Caco-2 (cell line): ENCODE measurements around the gene NKD1. TPM values are rescaled to one million over a fixed set of nuclear protein-coding genes. Genes with fewer than 3 reads are reported as not detected.

Experiments used
- BruUV-seq: library from RNA; stranded (reverse); fragments of 400-500 nt; replicated peaks from 2 replicates; lab custom pipeline; 2021; lab: Mats Ljungman, UMichigan
- CTCF ChIA-PET: fragments of 300-600 bp; sonication (Branson Sonifier 250); formaldehyde crosslinking; loops from one replicate; lab custom pipeline; 2022; ENCODE audit warnings: antibody characterized with exemption; lab: Charles Lee
- POLR2A ChIA-PET: fragments of 300-600 bp; sonication (Branson Sonifier 250); formaldehyde crosslinking; loops from one replicate; lab custom pipeline; 2022; ENCODE audit warnings: antibody characterized with exemption; lab: Charles Lee
- DNase-seq, 2 experiments: peaks; one replicate each; pipeline versions ENCODE4 v3.0.0 to v3.0.0-alpha.2; 2020 to 2022
- H3K27me3 ChIP-seq: replicated peaks from 2 replicates; pipeline ENCODE4 v1.6.0; 2011; ENCODE audit warnings: low read length; ENCODE audit not compliant: control insufficient read depth, insufficient read depth
- H3K36me3 ChIP-seq: 2 replicates; pipeline ENCODE4 v1.5.1; 2011; ENCODE audit warnings: low read length; ENCODE audit not compliant: control insufficient read depth, insufficient read depth
- H3K4me1 ChIP-seq: fragments of 250-450 bp; sonication (Bioruptor Pico); 2 replicates; pipeline ENCODE4 v1.5.1; 2020; ENCODE audit warnings: mild to moderate bottlenecking
- H3K4me3 ChIP-seq: 2 replicates; pipeline ENCODE4 v1.5.1; 2011; ENCODE audit warnings: low read depth, mild to moderate bottlenecking, control low read depth, low read length
- H3K9me3 ChIP-seq: fragments of 250-450 bp; sonication (Bioruptor Pico); 2 replicates; pipeline ENCODE4 v1.5.1; 2020; ENCODE audit warnings: mild to moderate bottlenecking, moderate library complexity
- H3K27ac Mint-ChIP-seq: one replicate; pipeline ENCODE4 v1.8.0; 2022; ENCODE audit warnings: mixed read lengths; ENCODE audit not compliant: unreplicated experiment
- H3K27me3 Mint-ChIP-seq: one replicate; pipeline ENCODE4 v1.8.0; 2022; ENCODE audit warnings: mixed read lengths; ENCODE audit not compliant: insufficient read depth, unreplicated experiment
- H3K36me3 Mint-ChIP-seq: one replicate; pipeline ENCODE4 v1.8.0; 2022; ENCODE audit warnings: mild to moderate bottlenecking, mixed read lengths; ENCODE audit not compliant: insufficient read depth, unreplicated experiment
- H3K4me1 Mint-ChIP-seq: one replicate; pipeline ENCODE4 v1.8.0; 2022; ENCODE audit warnings: low read depth, mixed read lengths; ENCODE audit not compliant: unreplicated experiment
- H3K4me3 Mint-ChIP-seq: one replicate; pipeline ENCODE4 v1.8.0; 2022; ENCODE audit warnings: mild to moderate bottlenecking, moderate library complexity, mixed read lengths; ENCODE audit not compliant: unreplicated experiment
- H3K9me3 Mint-ChIP-seq: one replicate; pipeline ENCODE4 v1.8.0; 2022; ENCODE audit warnings: mixed read lengths; ENCODE audit not compliant: unreplicated experiment
- intact Hi-C: fragments of 100-400 bp; cut with micrococcal nuclease; formaldehyde crosslinking; loops from one replicate; pipeline ENCODE4 v1.10.0; 2022; ENCODE audit not compliant: unreplicated experiment
- total RNA-seq: library from RNA; stranded (reverse); gene quantifications from 2 replicates; pipeline ENCODE4 v1.2.3, GENCODE V29; 2022
- TF ChIP-seq, protein P1 (sequence below), 2 experiments: fragments of 200-600 bp in 1 of 2; IDR thresholded peaks; 1 replicate in 1 of 2; 2 replicates in 1 of 2; pipeline versions ENCODE4 v1.5.1 to v1.8.0; 2011 to 2022; ENCODE audit warnings: antibody characterized with exemption in 1 of 2, control low read depth in 1 of 2, inconsistent platforms in 1 of 2, low read depth in 1 of 2, low read length in 1 of 2, mild to moderate bottlenecking in 1 of 2, moderate library complexity in 1 of 2; ENCODE audit not compliant: insufficient read depth in 1 of 2, severe bottlenecking in 1 of 2, unreplicated experiment in 1 of 2

NKD1 gene
- total RNA-seq, 1 experiment from 2014 or later: 54.9 TPM

DNA sequence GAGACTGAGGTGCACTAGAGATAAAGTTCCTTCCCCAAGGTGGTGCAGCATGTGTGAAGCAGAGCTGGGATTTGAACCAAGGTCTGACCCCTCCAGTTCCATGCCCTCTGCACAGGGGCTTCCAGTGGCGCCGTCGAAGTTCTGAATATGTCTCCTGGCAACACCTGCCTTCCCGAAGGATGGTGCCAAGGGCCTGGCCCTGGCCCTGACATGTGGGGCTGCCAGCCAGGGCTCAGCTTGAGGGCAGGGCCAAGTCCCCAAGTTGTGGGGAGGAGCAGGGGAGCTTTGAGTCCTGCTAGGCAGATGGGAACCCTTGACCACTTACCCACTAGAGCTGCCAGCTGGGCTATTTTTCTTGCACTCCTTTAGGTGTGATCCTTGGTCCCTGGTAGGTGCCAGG lies 56.4 kb downstream of the NKD1 start:
- TF ChIP-seq, protein P1, sequence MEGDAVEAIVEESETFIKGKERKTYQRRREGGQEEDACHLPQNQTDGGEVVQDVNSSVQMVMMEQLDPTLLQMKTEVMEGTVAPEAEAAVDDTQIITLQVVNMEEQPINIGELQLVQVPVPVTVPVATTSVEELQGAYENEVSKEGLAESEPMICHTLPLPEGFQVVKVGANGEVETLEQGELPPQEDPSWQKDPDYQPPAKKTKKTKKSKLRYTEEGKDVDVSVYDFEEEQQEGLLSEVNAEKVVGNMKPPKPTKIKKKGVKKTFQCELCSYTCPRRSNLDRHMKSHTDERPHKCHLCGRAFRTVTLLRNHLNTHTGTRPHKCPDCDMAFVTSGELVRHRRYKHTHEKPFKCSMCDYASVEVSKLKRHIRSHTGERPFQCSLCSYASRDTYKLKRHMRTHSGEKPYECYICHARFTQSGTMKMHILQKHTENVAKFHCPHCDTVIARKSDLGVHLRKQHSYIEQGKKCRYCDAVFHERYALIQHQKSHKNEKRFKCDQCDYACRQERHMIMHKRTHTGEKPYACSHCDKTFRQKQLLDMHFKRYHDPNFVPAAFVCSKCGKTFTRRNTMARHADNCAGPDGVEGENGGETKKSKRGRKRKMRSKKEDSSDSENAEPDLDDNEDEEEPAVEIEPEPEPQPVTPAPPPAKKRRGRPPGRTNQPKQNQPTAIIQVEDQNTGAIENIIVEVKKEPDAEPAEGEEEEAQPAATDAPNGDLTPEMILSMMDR (IDR thresholded peaks at IDR 0.05; ENCODE audit: insufficient read depth in 1 of 2, low read depth in 1 of 2, low read length in 1 of 2, severe bottlenecking in 1 of 2, unreplicated experiment in 1 of 2): no peak
- no peak overlapping the region for H3K27ac Mint-ChIP-seq
- intact Hi-C loops: no loop called here
- CTCF ChIA-PET: no interaction called here
- H3K4me1 Mint-ChIP-seq: peaks cover 6% of the 10 kb centered on the region
- POLR2A ChIA-PET: interaction anchor here (0.5 kb wide), 1 partner anchor 336 kb away, joined by 3 read pairs; no protein-coding TSS in a partner anchor
- no peaks in the 10 kb centered on the region for H3K27me3 Mint-ChIP-seq
- Histone ChIP-seq H3K4me3 (no peak overlapping the region), H3K4me1 (no peaks in the 10 kb centered on the region; the same call in 1 of the 2 replicates), H3K9me3 (no peaks in the 10 kb centered on the region), H3K36me3 (no peaks in the 10 kb centered on the region), H3K27me3 (no peaks in the 10 kb centered on the region)
- peaks cover 26% of the 10 kb centered on the region for H3K36me3 Mint-ChIP-seq
- no peaks in the 10 kb centered on the region for H3K9me3 Mint-ChIP-seq
- BruUV-seq: no TSS peak
- no peak for DNase-seq
- H3K4me3 Mint-ChIP-seq: no peak overlapping the region

DNA sequence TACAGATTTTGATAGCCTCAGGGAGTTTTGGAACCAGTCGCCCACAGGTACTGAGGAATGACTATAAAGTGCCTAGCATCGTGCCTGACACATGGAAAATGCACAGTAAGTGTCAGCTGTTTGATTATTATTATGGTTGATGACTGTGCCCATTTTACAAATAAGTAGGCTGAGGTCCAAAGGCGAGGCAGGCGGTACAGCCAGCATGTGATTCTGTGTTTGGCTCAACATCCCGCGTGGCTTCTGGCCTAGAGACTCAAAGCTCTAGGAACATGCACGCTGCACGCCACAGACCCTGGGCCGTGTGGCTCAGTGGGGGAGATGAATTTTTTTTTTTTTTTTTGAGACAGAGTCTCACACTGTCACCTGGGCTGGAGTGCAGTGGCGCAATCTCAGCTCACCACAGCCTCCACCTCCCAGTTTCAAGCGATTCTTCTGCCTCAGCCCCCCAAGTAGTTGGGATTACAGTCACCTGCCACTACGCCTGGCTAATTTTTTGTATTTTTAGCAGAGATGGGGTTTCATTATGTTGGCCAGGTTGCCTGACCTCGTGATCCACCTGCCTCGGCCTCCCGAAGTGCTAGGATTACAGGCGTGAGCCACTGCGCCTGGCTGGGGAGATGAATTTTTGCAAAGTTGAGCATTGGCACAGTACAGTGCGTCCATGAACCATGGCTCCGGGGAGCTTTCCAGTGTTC lies 57.7 kb downstream of the NKD1 start:
- intact Hi-C loops: no loop called here
- ChIA-PET CTCF (interaction anchor here (0.7 kb wide), 1 partner anchor 741 kb away, joined by 3 read pairs; no protein-coding TSS in a partner anchor), POLR2A (no interaction called here)
- no peaks in the 10 kb centered on the region for H3K27me3 Mint-ChIP-seq
- BruUV-seq: no TSS peak
- Histone ChIP-seq H3K36me3 (no peaks in the 10 kb centered on the region), H3K27me3 (no peaks in the 10 kb centered on the region), H3K4me1 (peaks cover 7% of the 10 kb centered on the region; the same call in 1 of the 2 replicates), H3K4me3 (no peak overlapping the region), H3K9me3 (no peaks in the 10 kb centered on the region)
- H3K36me3 Mint-ChIP-seq: peaks cover 26% of the 10 kb centered on the region
- TF ChIP-seq, protein P1 (IDR thresholded peaks at IDR 0.05; ENCODE audit: insufficient read depth in 1 of 2, low read depth in 1 of 2, low read length in 1 of 2, severe bottlenecking in 1 of 2, unreplicated experiment in 1 of 2): no peak
- no peaks in the 10 kb centered on the region for H3K9me3 Mint-ChIP-seq
- DNase-seq: no peak
- no peaks in the 10 kb centered on the region for H3K4me1 Mint-ChIP-seq
- H3K4me3 Mint-ChIP-seq: no peak overlapping the region
- no peak overlapping the region for H3K27ac Mint-ChIP-seq

DNA sequence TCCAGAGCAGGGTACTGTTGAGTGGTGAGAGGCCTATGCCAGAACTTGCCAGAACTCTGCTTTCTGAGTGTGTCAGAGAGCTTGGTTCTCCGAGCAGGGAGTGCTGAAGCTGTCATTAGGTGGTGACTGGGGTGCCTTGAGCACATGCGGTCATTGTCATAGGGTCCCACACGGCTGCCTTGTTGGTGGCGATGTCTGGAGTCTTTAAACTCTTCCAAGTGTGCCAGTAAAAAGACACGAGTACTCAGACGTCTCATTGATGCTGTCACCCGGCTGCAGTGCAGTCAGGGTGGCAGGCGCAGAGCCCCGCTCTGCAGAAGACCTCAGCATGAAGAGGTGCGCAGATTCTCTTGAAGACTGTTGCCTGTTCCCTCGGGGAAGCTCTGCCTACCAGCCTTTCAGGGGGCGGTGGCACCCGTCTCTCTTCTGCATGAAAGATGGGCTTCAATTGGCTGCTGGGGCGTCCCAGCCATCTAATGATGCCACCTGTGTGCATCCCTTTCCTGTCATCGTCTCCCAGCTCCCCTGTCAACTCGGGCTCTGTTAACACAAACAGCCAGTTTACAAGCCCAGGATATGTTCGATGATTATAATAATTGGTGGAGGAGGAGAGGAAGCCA lies 58.3 kb downstream of the NKD1 start:
- TF ChIP-seq, protein P1 (IDR thresholded peaks at IDR 0.05; ENCODE audit: insufficient read depth in 1 of 2, low read depth in 1 of 2, low read length in 1 of 2, severe bottlenecking in 1 of 2, unreplicated experiment in 1 of 2): no peak
- CTCF ChIA-PET: interaction anchor here (0.5 to 0.7 kb wide), 2 partner anchors 11 to 740 kb away, joined by 3 read pairs; no protein-coding TSS in a partner anchor
- POLR2A ChIA-PET: no interaction called here

More for the DNA sequence above, 58.3 kb downstream of the NKD1 start:
- no TSS peak for BruUV-seq
- H3K4me1 ChIP-seq: peaks cover 8% of the 10 kb centered on the region; the same call in 1 of the 2 replicates
- H3K9me3 Mint-ChIP-seq: no peaks in the 10 kb centered on the region
- intact Hi-C loops: no loop called here
- no peak overlapping the region for H3K4me3 Mint-ChIP-seq
- H3K36me3 ChIP-seq: no peaks in the 10 kb centered on the region
- no peaks in the 10 kb centered on the region for H3K9me3 ChIP-seq
- DNase-seq: no peak
- H3K36me3 Mint-ChIP-seq: peaks cover 26% of the 10 kb centered on the region
- no peak overlapping the region for H3K4me3 ChIP-seq
- no peak overlapping the region for H3K27ac Mint-ChIP-seq
- H3K27me3 Mint-ChIP-seq: no peaks in the 10 kb centered on the region
- H3K4me1 Mint-ChIP-seq: no peaks in the 10 kb centered on the region
- no peaks in the 10 kb centered on the region for H3K27me3 ChIP-seq
